HG03469 (cell line): ENCODE data around the gene WFDC2.
A peak's percentile ranks its signal among the peaks of the same experiment; 100 is the strongest.

Source experiments
- ATAC-seq: cut with Tn5 transposase; IDR thresholded peaks from one replicate; pipeline ENCODE4 v1.9.1; 2021; ENCODE audit warnings: mild to moderate bottlenecking, moderate library complexity, moderate number of reproducible peaks; ENCODE audit not compliant: unreplicated experiment

WFDC2 gene, protein sequence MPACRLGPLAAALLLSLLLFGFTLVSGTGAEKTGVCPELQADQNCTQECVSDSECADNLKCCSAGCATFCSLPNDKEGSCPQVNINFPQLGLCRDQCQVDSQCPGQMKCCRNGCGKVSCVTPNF

GRCh38 chr20:45469336-45470261 is at the start of gene WFDC2:
Gene WFDC2 (plus strand): TSS chr20:45469753. CDS start chr20:45469782, 29 bp downstream.
- ATAC-seq = no peak

DNA sequence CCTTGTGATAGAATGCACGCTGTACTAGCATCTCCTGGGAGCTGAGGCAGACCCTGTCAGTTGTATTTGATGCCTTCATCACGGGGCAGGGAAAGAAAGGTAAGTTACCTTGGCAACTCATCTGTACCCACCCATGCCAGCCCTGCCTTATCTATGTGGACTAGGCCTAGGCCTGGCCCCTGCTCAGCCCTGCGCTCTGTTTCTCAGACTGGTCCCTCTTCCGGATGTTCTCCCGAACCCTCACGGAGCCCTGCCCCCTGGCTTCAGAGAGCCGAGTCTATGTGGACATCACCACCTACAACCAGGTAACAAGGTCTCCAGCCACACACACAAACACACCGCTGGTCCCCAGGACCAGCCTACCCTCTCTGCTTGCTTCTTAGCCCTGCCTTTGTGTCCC is 49.4 kb upstream of the WFDC2 start:
- ATAC-seq = no peak

DNA sequence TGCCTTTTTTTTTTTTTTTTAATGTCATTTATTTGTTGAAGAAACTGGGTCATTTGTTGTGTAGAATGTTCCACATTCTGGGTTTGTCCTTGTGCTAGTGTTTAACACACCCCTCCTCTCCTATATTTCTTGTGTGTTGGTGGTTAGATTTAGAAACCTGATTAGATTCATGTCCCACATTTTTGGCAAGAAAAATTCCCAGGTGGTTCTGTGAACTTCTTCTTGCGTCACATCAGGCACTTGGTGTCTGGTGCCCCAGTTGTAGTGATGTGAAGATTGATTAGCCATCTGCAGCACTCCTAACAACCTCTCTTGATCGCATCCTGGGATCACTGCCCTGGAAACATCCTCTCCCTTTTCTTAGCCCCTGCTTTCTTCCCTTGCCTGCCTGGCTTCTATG is 45.9 kb upstream of the WFDC2 start:
- ATAC-seq = no peak

- ATAC-seq = no peak
Observed at GRCh38 chr20:45425561-45425960, 44.0 kb upstream of the WFDC2 start.

GRCh38 chr20:45426320-45427016 is 43.1 kb upstream of the WFDC2 start:
- ATAC-seq = no peak

GRCh38 chr20:45427236-45428149 is 42.1 kb upstream of the WFDC2 start:
- ATAC-seq = no peak

DNA sequence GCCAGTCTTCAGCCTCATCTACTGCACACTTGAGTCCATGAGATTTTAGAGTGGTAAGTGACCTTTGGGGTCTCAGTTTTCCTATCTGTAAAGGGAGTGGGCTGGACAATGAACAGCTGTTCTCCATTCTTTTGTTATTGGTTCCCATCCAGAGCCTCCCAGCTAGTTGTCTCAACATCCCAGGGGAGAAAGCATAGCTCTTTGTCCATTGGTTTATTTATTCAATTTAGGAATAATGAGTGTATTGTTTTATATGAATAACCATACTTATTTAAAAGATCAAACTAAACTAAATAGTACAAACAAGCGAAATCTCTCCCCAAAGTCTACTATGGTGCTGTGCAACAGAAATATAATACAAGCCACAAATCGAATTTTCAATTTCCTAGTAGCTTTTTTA is 39.9 kb upstream of the WFDC2 start:
- ATAC-seq = no peak

- peak; percentile 68 for ATAC-seq
Observed at GRCh38 chr20:45432294-45432693, 37.3 kb upstream of the WFDC2 start.

DNA sequence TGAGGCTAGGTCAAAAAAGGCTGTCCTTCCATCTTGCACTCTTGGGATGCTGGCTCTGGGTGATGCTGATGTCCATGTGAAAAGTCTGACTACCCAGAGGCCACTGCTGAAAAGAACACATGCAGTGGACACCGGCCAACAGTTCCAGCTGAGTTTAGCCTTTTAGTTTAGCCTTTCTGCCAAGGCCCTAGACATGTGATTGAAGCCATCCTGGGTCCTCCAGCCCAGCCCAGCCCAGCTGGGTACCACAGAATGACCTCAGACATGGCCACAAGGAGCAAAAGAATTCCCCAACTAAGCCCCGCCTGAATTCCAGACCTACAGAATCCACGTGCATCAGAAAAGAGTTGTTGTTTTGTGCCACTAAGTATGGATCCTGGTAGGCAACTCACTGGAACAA is 36.2 kb upstream of the WFDC2 start:
- ATAC-seq = no peak

GRCh38 chr20:45433976-45434375 is 35.6 kb upstream of the WFDC2 start:
- ATAC-seq = no peak

DNA sequence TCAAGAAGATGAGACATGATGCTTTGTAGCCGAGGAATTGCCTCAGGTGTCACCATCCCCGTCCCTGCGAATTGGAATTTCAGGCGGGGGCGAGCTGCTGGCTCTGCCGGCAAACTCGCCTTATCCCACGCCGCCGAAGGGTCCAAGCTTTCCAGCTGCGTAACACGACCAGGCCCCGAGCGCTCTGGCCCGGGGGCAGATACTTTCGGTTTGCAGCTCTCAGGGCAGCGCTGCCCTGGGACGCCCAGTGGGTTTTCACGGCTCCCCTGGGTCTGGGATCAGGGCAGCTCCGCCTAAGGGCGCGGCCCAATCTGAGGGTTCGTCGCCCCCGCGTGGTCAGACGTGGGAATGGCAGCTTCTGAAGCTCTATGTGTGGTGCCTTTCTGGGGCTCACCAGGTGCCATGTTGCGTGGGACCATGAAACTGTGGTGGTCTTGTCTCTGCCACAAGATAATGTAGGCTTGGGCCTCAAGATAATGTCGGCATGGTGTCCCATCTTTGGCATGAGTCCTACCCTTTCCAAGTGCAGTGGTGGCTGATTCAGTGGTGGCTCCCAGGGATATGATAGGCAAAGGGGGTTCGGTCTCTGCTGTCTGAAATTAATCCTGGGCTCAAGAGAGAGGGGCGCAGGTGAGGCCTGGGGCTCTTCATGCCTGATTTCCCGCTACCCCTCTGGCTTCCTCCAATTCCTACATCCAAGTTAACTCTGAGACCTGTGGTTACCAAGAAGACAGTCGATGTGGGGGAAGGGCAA is 32.6 kb upstream of the WFDC2 start:
- peak; percentile 49 for ATAC-seq

GRCh38 chr20:45440424-45440823 is 29.1 kb upstream of the WFDC2 start:
- no peak for ATAC-seq

DNA sequence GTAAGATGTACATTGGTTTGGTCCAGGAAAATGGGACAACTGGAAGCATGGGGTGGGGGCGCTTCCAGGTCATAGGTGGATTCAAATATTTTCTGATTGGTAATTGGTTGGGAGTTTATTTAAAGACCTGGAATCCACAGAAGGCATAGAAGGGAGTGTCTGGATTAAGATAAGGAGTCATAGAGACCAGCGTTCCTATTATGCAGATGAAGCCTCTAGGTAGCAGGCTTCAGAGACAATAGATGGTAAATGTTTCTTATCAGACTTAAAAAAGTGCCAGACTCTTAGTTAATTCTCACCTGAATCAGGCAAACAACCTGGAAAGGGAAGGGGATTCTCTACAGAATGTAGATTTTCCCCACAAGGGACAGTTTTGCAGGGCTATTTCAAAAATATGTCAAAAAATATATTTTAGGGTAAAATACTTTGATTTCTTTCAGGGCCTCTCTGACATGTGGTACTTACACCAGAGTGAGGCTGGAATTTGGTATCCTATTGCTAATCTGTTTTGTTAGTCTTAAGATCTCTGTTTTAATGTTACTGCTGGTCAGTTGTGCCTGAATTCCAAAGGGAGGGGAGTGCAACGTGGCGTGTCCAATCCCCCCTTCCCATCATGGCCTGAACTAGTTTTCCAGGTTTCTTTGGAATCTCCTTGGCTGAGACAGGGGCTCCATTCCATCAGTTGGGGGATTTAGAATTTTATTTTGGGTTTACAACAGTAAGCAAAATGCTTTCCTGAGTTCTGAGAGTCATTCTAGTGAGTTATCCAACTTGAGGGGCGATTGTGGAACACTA is 28.5 kb upstream of the WFDC2 start:
- ATAC-seq = no peak

GRCh38 chr20:45441746-45442145 is 27.8 kb upstream of the WFDC2 start:
- ATAC-seq = no peak

GRCh38 chr20:45444050-45444449 is 25.5 kb upstream of the WFDC2 start:
- no peak for ATAC-seq

- no peak for ATAC-seq
Observed at GRCh38 chr20:45445805-45446562, 23.6 kb upstream of the WFDC2 start.

DNA sequence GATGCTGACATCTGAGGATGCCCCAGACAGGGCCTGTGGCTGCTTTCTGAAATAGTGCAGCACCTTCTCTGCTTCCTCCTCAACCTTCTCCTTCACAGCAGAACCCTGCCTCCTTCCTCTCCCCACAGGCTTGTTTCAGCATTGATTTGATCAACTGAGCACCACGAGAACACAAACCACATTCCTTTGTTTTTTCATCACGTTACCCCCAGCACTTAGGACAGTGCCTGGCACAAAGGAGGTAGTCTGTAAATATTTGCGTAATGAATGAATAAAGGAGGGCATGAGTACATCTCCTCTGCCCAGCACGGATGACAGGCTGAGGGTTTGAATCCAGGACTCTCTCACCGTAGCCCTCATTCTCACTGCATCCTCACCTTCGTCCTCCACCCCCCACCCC is 21.3 kb upstream of the WFDC2 start:
- ATAC-seq = no peak

GRCh38 chr20:45449528-45449927 is 20.0 kb upstream of the WFDC2 start:
- no peak for ATAC-seq
